GM12878 (cell line): Measurements from ENCODE around the gene TMEM208. TPM values are rescaled to one million over a fixed set of nuclear protein-coding genes. Genes with fewer than 3 reads are reported as not detected.
A peak's percentile ranks its signal among the peaks of the same experiment; 100 is the strongest.

Source experiments
- ATAC-seq: fragments of 200-7000 bp; cut with Tn5 transposase; 3 replicates; pipeline ENCODE4 v1.9.1; 2020; ENCODE audit warnings: mild to moderate bottlenecking, moderate library complexity
- BruUV-seq: library from RNA; stranded (reverse); fragments of 400-500 nt; replicated peaks from 2 replicates; lab custom pipeline; 2021; lab: Mats Ljungman, UMichigan
- CTCF ChIA-PET: fragments of 300-600 bp; sonication (Branson Sonifier 250); formaldehyde crosslinking; extraction: SDS; loops from one replicate; lab custom pipeline; 2021; ENCODE audit warnings: inconsistent platforms; lab: Yijun Ruan, JAX
- POLR2A ChIA-PET: fragments of 350-600 bp; formaldehyde crosslinking; extraction: SDS; loops from one replicate; lab custom pipeline; 2021; ENCODE audit warnings: inconsistent platforms; lab: Charles Lee
- RAD21 ChIA-PET: fragments of 300-600 bp; sonication (Branson Sonifier 250); formaldehyde crosslinking; loops from one replicate; lab custom pipeline; 2023; ENCODE audit warnings: antibody characterized with exemption; ENCODE audit not compliant: unreplicated experiment; lab: Charles Lee
- SMC1A ChIA-PET: fragments of 300-600 bp; sonication (Branson Sonifier 250); formaldehyde crosslinking; loops from one replicate; lab custom pipeline; 2023; ENCODE audit not compliant: unreplicated experiment, uncharacterized antibody; lab: Charles Lee
- DNase-seq: peaks from one replicate; pipeline ENCODE4 v3.0.0-alpha.2; 2011; ENCODE audit warnings: low read depth, low spot score
- FAIRE-seq: peaks from 3 replicates; lab custom pipeline; 2011; peaks lifted over from hg19 to GRCh38; lab: Jason Lieb, UNC
- H2AFZ ChIP-seq: 2 replicates; pipeline ENCODE4 v1.6.0; 2011; ENCODE audit warnings: low read depth, low read length, control low read depth; ENCODE audit not compliant: control insufficient read depth
- H3K27ac ChIP-seq: 2 replicates; pipeline ENCODE4 v1.5.1; 2011; ENCODE audit warnings: control low read depth; ENCODE audit not compliant: control insufficient read depth, insufficient read depth
- H3K27me3 ChIP-seq, 2 experiments: replicated peaks in 1 of 2; 2 replicates each; pipeline versions ENCODE4 v1.6.0 to v1.6.1; 2011; ENCODE audit warnings: low read length in 1 of 2; ENCODE audit not compliant: control insufficient read depth in 2 of 2, insufficient read depth in 2 of 2
- H3K36me3 ChIP-seq, 2 experiments: 2 replicates each; pipeline ENCODE4 v1.5.1; 2011; ENCODE audit warnings: low read length in 1 of 2; ENCODE audit not compliant: control insufficient read depth in 2 of 2, insufficient read depth in 2 of 2
- H3K4me1 ChIP-seq: 2 replicates; pipeline ENCODE4 v1.6.1; 2011; ENCODE audit warnings: mild to moderate bottlenecking, low read length, moderate library complexity, mixed read lengths; ENCODE audit not compliant: control insufficient read depth, insufficient read depth
- H3K4me2 ChIP-seq: 2 replicates; pipeline ENCODE4 v1.6.0; 2011; ENCODE audit warnings: control low read depth; ENCODE audit not compliant: control insufficient read depth, insufficient read depth
- H3K4me3 ChIP-seq: fragments of 200-600 bp; sonication (generic); 2 replicates; pipeline ENCODE4 v1.5.1; 2016
- H3K79me2 ChIP-seq: 2 replicates; pipeline ENCODE4 v1.6.0; 2011; ENCODE audit warnings: low read length; ENCODE audit not compliant: control insufficient read depth, insufficient read depth
- H3K9ac ChIP-seq: 2 replicates; pipeline ENCODE4 v1.8.0; 2011; ENCODE audit warnings: low read length, control low read depth, mixed read lengths; ENCODE audit not compliant: control insufficient read depth, insufficient read depth
- H3K9me3 ChIP-seq: replicated peaks from 3 replicates; pipeline ENCODE4 v1.5.1; 2011; ENCODE audit warnings: mild to moderate bottlenecking, low read length; ENCODE audit not compliant: control insufficient read depth, insufficient read depth
- H4K20me1 ChIP-seq: 2 replicates; pipeline ENCODE4 v1.6.0; 2011; ENCODE audit not compliant: control insufficient read depth, insufficient read depth
- BHLHE40 ChIP-seq, 2 experiments: fragments of 450-650 bp in 1 of 2; IDR thresholded peaks; 2 replicates each; pipeline ENCODE4 v1.6.1; 2011 to 2017; ENCODE audit warnings: low read depth in 2 of 2, borderline replicate concordance in 1 of 2, improper control_type of control experiment in 1 of 2, low read length in 1 of 2, mild to moderate bottlenecking in 1 of 2
- CTCF ChIP-seq, 3 experiments: IDR thresholded peaks in 2 of 3; conservative IDR thresholded peaks in 1 of 3; 2 replicates each; pipeline ENCODE4 v1.5.1; 2011; ENCODE audit warnings: low read depth in 3 of 3, low read length in 3 of 3, mild to moderate bottlenecking in 3 of 3, control low read depth in 2 of 3, moderate library complexity in 2 of 3, inconsistent platforms in 1 of 3, mixed read lengths in 1 of 3; ENCODE audit not compliant: control insufficient read depth in 2 of 3, insufficient read depth in 1 of 3; ENCODE audit errors: extremely low read depth in 1 of 3
- EP300 ChIP-seq, 2 experiments: fragments of 150-350 bp in 1 of 2; IDR thresholded peaks; 2 replicates each; pipeline ENCODE4 v1.6.1; 2011 to 2012; ENCODE audit warnings: low read depth in 2 of 2, low read length in 2 of 2, borderline replicate concordance in 1 of 2, improper control_type of control experiment in 1 of 2, inconsistent platforms in 1 of 2; ENCODE audit not compliant: control insufficient read depth in 1 of 2
- NFXL1 ChIP-seq: fragments of 450-650 bp; IDR thresholded peaks from 2 replicates; pipeline ENCODE4 v1.6.1; 2017; ENCODE audit warnings: antibody characterized with exemption, mild to moderate bottlenecking, borderline replicate concordance
- POLR2A ChIP-seq: IDR thresholded peaks from 2 replicates; pipeline ENCODE4 v1.6.1; 2011; ENCODE audit warnings: low read depth, mild to moderate bottlenecking, low read length
- USF1 ChIP-seq: IDR thresholded peaks from 2 replicates; pipeline ENCODE4 v1.6.1; 2011; ENCODE audit warnings: borderline replicate concordance, low read depth, mild to moderate bottlenecking, moderate library complexity, mixed read lengths, low read length; ENCODE audit not compliant: insufficient read depth; ENCODE audit errors: extremely low read length
- whole genome bisulfite sequencing: methylation state at CpG from one replicate; pipeline ENCODE4 v1.1.6; 2016; ENCODE audit warnings: low lambda C conversion rate; ENCODE audit not compliant: insufficient replicate concordance, insufficient coverage; ENCODE audit errors: missing lambda C conversion rate; 5-methylcytosine and 5-hydroxymethylcytosine counted together
- in situ Hi-C: fragments of 300-500 bp; cut with MboI; formaldehyde crosslinking; loops from 9 replicates; pipeline ENCODE4 v1.14.3; 2018; ENCODE audit warnings: mixed read lengths
- intact Hi-C: fragments of 100-400 bp; cut with micrococcal nuclease; formaldehyde crosslinking; loops from one replicate; pipeline ENCODE4 v1.14.2; 2022; ENCODE audit not compliant: unreplicated experiment
- polyA plus RNA-seq, 11 experiments: library from polyadenylated mRNA; depleted of rRNA in 4 of 11; unstranded in 6 of 11; stranded (reverse) in 5 of 11; fragments of >200 nt; fragmentation: Nextera tagmentation in 4 of 11; fragmentation: Illumina TruSeq in 1 of 11; extraction: Ambion mirVana in 4 of 11; extraction: Trizol in 1 of 11; gene quantifications; 1 replicate in 1 of 11; 2 replicates in 10 of 11; pipeline versions ENCODE4 v1.2.1 to v1.2.3, GENCODE V29; 2011 to 2016; ENCODE audit warnings: inconsistent platforms in 2 of 11, missing spikeins in 2 of 11, low read depth in 1 of 11
- total RNA-seq, 4 experiments: library from RNA; depleted of rRNA in 3 of 4; stranded (reverse); fragments of >200 nt in 3 of 4; fragmentation: Illumina TruSeq in 1 of 4; extraction: Trizol in 1 of 4; gene quantifications; 2 replicates each; pipeline versions ENCODE4 v1.2.1 to v1.2.3, GENCODE V29; 2013 to 2021

The TMEM208 gene
- total and polyA plus RNA-seq, 10 of the 15 experiments (the other 5 are each of a cell fraction or from before 2014, with no cell fraction given), result 34.1 to 244 (median 54.1) TPM

GRCh38 chr16:67198238-67198734 lies 28.6 kb upstream of the TMEM208 start:
- Histone ChIP-seq H3K4me3 (no peak overlapping the region), H3K9ac (no peak overlapping the region), H3K27me3 (no peaks in the 10 kb centered on the region)
- TF ChIP-seq POLR2A (peak; percentile 52; the same call in 1 of the 2 replicates), BHLHE40 (IDR thresholded peaks at IDR 0.05; ENCODE audit: borderline replicate concordance in 1 of 2, low read depth in 2 of 2, low read length in 1 of 2) (peak in 1 of 2 experiments; percentile 28; a peak in 2 of 4 replicates), NFXL1 (no peak), CTCF (IDR thresholded peaks at IDR 0.05 in 2 of 3, conservative IDR thresholded peaks at IDR 0.05 in 1 of 3; ENCODE audit: control insufficient read depth in 2 of 3, extremely low read depth in 1 of 3, insufficient read depth in 1 of 3, low read depth in 3 of 3, low read length in 3 of 3) (peak; percentile 39 to 64 (median 59); a peak in 5 of 6 replicates), EP300 (IDR thresholded peaks at IDR 0.05; ENCODE audit: borderline replicate concordance in 1 of 2, control insufficient read depth in 1 of 2, low read depth in 2 of 2, low read length in 2 of 2) (no peak), USF1 (no peak)
- TF ChIP-seq, all 136 proteins: peak for 3
- RAD21 ChIA-PET, result interaction anchor here (1.1 to 1.3 kb wide), 2 partner anchors 29 to 48 kb away, joined by 3 read pairs; partner anchors contain the start of gene FHOD1
- peaks cover 22 to 52% of the 10 kb centered on the region in 2 experiments for H3K36me3 ChIP-seq
- H3K4me2 ChIP-seq, result no peak overlapping the region
- peaks cover 4% of the 10 kb centered on the region; the same call in 1 of the 2 replicates for H3K4me1 ChIP-seq
- peaks cover 7% of the 10 kb centered on the region for H4K20me1 ChIP-seq
- POLR2A ChIA-PET, result interaction anchor here (1.0 kb wide), 1 partner anchor 8 kb away, joined by 3 read pairs; no protein-coding TSS in a partner anchor
- SMC1A ChIA-PET, result interaction anchor here (1.2 kb wide), 2 partner anchors 16 to 28 kb away, joined by 3 to 4 read pairs; partner anchors contain the start of gene TMEM208
- no peaks in the 10 kb centered on the region for H3K9me3 ChIP-seq
- 81% methylated on average over 12 of the region's 12 CpGs for WGBS
- no peak overlapping the region for H3K27ac ChIP-seq
- intact Hi-C loops, result no loop called here
- no TSS peak for BruUV-seq
- in situ Hi-C loops, result no loop called here
- DNase-seq (no peak), ATAC-seq (peak; percentile 81), FAIRE-seq (no peak)
- H2AFZ ChIP-seq, result no peak overlapping the region
- CTCF ChIA-PET, result interaction anchor here (0.7 to 2.0 kb wide), 14 partner anchors 9 to 245 kb away, joined by 3 to 13 read pairs (median 4); partner anchors contain the start of genes FHOD1 and TMEM208
- peaks cover 10% of the 10 kb centered on the region for H3K79me2 ChIP-seq
